ENCODE measurements around the gene MAGI2. TPM values are rescaled to one million over a fixed set of nuclear protein-coding genes. Genes with fewer than 3 reads are reported as not detected.

Gene MAGI2
- total RNA-seq, 3 donors from 2014 or later (not counting 1 experiment from before 2014, with no cell fraction given), result 0.09 to 0.48 (median 0.27) TPM

DNA sequence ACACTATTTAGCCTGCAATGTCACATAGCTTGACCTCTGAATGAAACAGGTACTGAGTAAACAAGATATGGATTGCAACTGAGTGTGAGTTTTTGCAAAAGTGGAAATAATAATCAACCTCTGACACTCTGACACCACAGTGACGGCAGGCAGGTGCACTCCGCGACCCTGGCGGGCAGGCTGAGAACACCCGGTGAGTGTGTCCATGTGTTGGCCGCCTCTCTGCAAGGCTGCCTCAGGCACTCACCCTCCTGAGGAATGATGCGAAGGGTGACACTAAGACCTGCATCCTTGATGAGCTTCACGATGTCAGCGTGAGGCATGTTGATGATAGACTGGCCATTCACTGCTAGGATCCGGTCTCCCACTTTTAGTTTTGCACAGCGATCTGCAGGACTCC is 1318.7 kb downstream of the MAGI2 start:
- peaks cover 3 to 6% of the 10 kb centered on the region in 2 donors for H3K27me3 Mint-ChIP-seq (ENCODE audit: low read depth in 2 of 2)
- no peaks in the 10 kb centered on the region for H3K4me1 Mint-ChIP-seq
- no peak overlapping the region for H3K27ac Mint-ChIP-seq
- DNase-seq (no peak), ATAC-seq (no peak)
- no peaks in the 10 kb centered on the region for H3K36me3 Mint-ChIP-seq
- intact Hi-C loops (cut with micrococcal nuclease), result no loop called here
- Histone ChIP-seq H3K4me3 (ENCODE audit: low read length) (no peak overlapping the region), H3K27ac (ENCODE audit: low read length) (no peak overlapping the region), H3K9me3 (ENCODE audit: control insufficient read depth, insufficient read depth, low read length) (no peaks in the 10 kb centered on the region), H3K4me1 (ENCODE audit: control insufficient read depth, insufficient read depth, low read length) (no peaks in the 10 kb centered on the region), H3K36me3 (ENCODE audit: control insufficient read depth, insufficient read depth, low read length) (no peaks in the 10 kb centered on the region), H3K27me3 (ENCODE audit: control insufficient read depth, insufficient read depth, low read length) (no peaks in the 10 kb centered on the region)
- no peak overlapping the region for H3K4me3 Mint-ChIP-seq
- TF ChIP-seq, protein P1, sequence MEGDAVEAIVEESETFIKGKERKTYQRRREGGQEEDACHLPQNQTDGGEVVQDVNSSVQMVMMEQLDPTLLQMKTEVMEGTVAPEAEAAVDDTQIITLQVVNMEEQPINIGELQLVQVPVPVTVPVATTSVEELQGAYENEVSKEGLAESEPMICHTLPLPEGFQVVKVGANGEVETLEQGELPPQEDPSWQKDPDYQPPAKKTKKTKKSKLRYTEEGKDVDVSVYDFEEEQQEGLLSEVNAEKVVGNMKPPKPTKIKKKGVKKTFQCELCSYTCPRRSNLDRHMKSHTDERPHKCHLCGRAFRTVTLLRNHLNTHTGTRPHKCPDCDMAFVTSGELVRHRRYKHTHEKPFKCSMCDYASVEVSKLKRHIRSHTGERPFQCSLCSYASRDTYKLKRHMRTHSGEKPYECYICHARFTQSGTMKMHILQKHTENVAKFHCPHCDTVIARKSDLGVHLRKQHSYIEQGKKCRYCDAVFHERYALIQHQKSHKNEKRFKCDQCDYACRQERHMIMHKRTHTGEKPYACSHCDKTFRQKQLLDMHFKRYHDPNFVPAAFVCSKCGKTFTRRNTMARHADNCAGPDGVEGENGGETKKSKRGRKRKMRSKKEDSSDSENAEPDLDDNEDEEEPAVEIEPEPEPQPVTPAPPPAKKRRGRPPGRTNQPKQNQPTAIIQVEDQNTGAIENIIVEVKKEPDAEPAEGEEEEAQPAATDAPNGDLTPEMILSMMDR (IDR thresholded peaks at IDR 0.05), result no peak
- H3K9me3 Mint-ChIP-seq, result no peaks in the 10 kb centered on the region
- 96% methylated on average over 11 of the region's 11 CpGs for WGBS (ENCODE audit: insufficient coverage)

DNA sequence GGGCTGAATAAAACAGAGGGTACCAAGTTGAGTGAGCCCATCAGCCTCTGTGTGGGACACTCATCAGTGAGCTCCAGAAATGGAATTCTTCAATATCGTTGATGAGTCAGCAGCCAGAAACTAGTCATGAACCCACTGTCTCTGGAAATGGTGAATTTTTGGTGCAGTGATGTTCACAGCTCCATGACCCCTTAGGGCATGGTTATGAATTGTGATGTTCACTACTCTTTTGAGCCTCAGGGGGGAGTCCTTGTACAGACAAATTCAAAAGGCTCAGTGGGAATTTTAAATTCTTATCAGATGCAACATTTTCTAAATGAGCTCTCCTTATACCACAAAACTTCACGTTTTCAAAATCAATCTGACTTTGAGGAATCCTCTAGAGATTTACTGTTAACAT is 1319.2 kb downstream of the MAGI2 start:
- Histone ChIP-seq H3K27ac (ENCODE audit: low read length) (no peak overlapping the region), H3K9me3 (ENCODE audit: control insufficient read depth, insufficient read depth, low read length) (no peaks in the 10 kb centered on the region), H3K36me3 (ENCODE audit: control insufficient read depth, insufficient read depth, low read length) (no peaks in the 10 kb centered on the region), H3K4me3 (ENCODE audit: low read length) (no peak overlapping the region), H3K4me1 (ENCODE audit: control insufficient read depth, insufficient read depth, low read length) (no peaks in the 10 kb centered on the region), H3K27me3 (ENCODE audit: control insufficient read depth, insufficient read depth, low read length) (no peaks in the 10 kb centered on the region)
- intact Hi-C loops (cut with micrococcal nuclease), result no loop called here
- no peaks in the 10 kb centered on the region for H3K36me3 Mint-ChIP-seq
- no peak overlapping the region for H3K27ac Mint-ChIP-seq
- no peak for ATAC-seq
- H3K9me3 Mint-ChIP-seq, result no peaks in the 10 kb centered on the region
- H3K4me1 Mint-ChIP-seq, result no peaks in the 10 kb centered on the region
- H3K27me3 Mint-ChIP-seq (ENCODE audit: low read depth in 2 of 2), result peaks cover 3 to 6% of the 10 kb centered on the region in 2 donors
- no peak for DNase-seq
- 72% methylated on average over 2 of the region's 2 CpGs for WGBS (ENCODE audit: insufficient coverage)
- no peak overlapping the region for H3K4me3 Mint-ChIP-seq
- TF ChIP-seq, protein P1 (IDR thresholded peaks at IDR 0.05), result no peak

- WGBS (ENCODE audit: insufficient coverage), result 75% methylated on average over 5 of the region's 5 CpGs
- Mint-ChIP-seq H3K27me3 (ENCODE audit: low read depth in 2 of 2) (peaks cover 3 to 6% of the 10 kb centered on the region in 2 donors), H3K4me3 (no peak overlapping the region), H3K36me3 (no peaks in the 10 kb centered on the region), H3K4me1 (no peaks in the 10 kb centered on the region), H3K9me3 (no peaks in the 10 kb centered on the region), H3K27ac (no peak overlapping the region)
- H3K36me3 ChIP-seq (ENCODE audit: control insufficient read depth, insufficient read depth, low read length), result no peaks in the 10 kb centered on the region
- H3K27ac ChIP-seq (ENCODE audit: low read length), result no peak overlapping the region
- TF ChIP-seq, protein P1 (IDR thresholded peaks at IDR 0.05), result no peak
- intact Hi-C loops (cut with micrococcal nuclease), result no loop called here
- H3K4me3 ChIP-seq (ENCODE audit: low read length), result no peak overlapping the region
- ATAC-seq, result no peak
- no peaks in the 10 kb centered on the region for H3K9me3 ChIP-seq (ENCODE audit: control insufficient read depth, insufficient read depth, low read length)
- no peak for DNase-seq
- no peaks in the 10 kb centered on the region for H3K27me3 ChIP-seq (ENCODE audit: control insufficient read depth, insufficient read depth, low read length)
- no peaks in the 10 kb centered on the region for H3K4me1 ChIP-seq (ENCODE audit: control insufficient read depth, insufficient read depth, low read length)
Observed at GRCh38 chr7:78130446-78131215, 1322.8 kb downstream of the MAGI2 start.

- no peak overlapping the region for H3K27ac Mint-ChIP-seq
- TF ChIP-seq, protein P1 (IDR thresholded peaks at IDR 0.05), result no peak
- no peak for ATAC-seq
- intact Hi-C loops (cut with micrococcal nuclease), result no loop called here
- peaks cover 0 to 5% of the 10 kb centered on the region in 2 donors for H3K27me3 Mint-ChIP-seq (ENCODE audit: low read depth in 2 of 2)
- H3K27me3 ChIP-seq (ENCODE audit: control insufficient read depth, insufficient read depth, low read length), result no peaks in the 10 kb centered on the region
- H3K4me3 Mint-ChIP-seq, result no peak overlapping the region
- no peak overlapping the region for H3K27ac ChIP-seq (ENCODE audit: low read length)
- no peaks in the 10 kb centered on the region for H3K36me3 Mint-ChIP-seq
- 100% methylated on average over 2 of the region's 4 CpGs for WGBS (ENCODE audit: insufficient coverage)
- H3K4me1 ChIP-seq (ENCODE audit: control insufficient read depth, insufficient read depth, low read length), result no peaks in the 10 kb centered on the region
- H3K9me3 Mint-ChIP-seq, result no peaks in the 10 kb centered on the region
- no peaks in the 10 kb centered on the region for H3K9me3 ChIP-seq (ENCODE audit: control insufficient read depth, insufficient read depth, low read length)
- H3K4me1 Mint-ChIP-seq, result no peaks in the 10 kb centered on the region
- H3K36me3 ChIP-seq (ENCODE audit: control insufficient read depth, insufficient read depth, low read length), result no peaks in the 10 kb centered on the region
- DNase-seq, result no peak
- H3K4me3 ChIP-seq (ENCODE audit: low read length), result no peak overlapping the region
Observed at GRCh38 chr7:78129865-78130264, 1323.6 kb downstream of the MAGI2 start.

Data from natural killer cell (primary cell).